Measurements from ENCODE around the gene IGF2BP2. TPM values are rescaled to one million over a fixed set of nuclear protein-coding genes. Genes with fewer than 3 reads are reported as not detected.

The IGF2BP2 gene
- total RNA-seq, 6 experiments from 2014 or later = 97.2 to 111 (median 100.0) TPM

DNA sequence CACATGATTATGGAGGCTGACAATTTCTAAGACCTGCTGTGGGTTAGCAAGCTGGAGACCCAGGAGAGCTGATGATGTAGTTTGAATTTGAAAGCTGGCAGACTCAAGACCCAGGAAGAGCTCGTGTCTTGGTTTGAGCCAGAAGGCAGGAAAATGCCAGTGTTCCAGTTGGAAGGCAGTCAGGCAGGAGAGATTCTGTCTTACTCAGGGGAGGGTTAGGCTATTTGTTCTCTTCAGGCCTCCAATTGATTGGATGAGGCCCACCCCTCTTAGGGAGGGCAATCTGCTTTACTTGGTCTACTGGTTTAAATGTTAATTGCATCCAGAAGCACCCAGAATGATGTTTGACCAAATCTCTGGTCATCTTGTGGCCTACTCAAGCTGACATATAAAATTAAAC is 40.4 kb upstream of the IGF2BP2 start:
- DNase-seq = no peak

DNA sequence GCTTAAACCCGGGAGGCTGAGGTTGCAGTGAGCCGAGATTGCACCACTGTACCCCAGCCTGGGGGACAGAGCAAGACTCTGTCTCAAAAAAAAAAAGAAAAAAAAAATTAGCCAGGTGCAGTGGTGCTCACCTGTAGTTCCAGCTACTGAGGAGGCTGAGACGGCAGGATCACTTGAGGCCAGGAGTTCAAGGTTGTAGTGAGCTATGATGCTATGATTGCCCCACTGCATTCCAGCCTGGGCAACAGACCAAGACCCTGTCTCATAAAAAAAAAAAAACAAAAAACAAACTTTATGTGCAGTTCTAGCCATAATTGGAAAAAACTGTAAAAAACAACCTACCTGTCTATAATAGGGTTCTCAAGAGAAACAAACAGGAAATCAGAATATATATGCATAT is 39.9 kb upstream of the IGF2BP2 start:
- DNase-seq = no peak
- TF ChIP-seq, protein P1, sequence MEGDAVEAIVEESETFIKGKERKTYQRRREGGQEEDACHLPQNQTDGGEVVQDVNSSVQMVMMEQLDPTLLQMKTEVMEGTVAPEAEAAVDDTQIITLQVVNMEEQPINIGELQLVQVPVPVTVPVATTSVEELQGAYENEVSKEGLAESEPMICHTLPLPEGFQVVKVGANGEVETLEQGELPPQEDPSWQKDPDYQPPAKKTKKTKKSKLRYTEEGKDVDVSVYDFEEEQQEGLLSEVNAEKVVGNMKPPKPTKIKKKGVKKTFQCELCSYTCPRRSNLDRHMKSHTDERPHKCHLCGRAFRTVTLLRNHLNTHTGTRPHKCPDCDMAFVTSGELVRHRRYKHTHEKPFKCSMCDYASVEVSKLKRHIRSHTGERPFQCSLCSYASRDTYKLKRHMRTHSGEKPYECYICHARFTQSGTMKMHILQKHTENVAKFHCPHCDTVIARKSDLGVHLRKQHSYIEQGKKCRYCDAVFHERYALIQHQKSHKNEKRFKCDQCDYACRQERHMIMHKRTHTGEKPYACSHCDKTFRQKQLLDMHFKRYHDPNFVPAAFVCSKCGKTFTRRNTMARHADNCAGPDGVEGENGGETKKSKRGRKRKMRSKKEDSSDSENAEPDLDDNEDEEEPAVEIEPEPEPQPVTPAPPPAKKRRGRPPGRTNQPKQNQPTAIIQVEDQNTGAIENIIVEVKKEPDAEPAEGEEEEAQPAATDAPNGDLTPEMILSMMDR (IDR thresholded peaks at IDR 0.05) = no peak
- H3K4me1 Mint-ChIP-seq (ENCODE audit: low read depth) = no peaks in the 10 kb centered on the region
- H3K27ac Mint-ChIP-seq = no peak overlapping the region
- no peaks in the 10 kb centered on the region for H3K9me3 Mint-ChIP-seq
- no peaks in the 10 kb centered on the region for H3K36me3 Mint-ChIP-seq (ENCODE audit: low read depth)
- H3K4me3 Mint-ChIP-seq = no peak overlapping the region
- peaks cover 9% of the 10 kb centered on the region for H3K27me3 Mint-ChIP-seq (ENCODE audit: insufficient read depth)

More for the DNA sequence above, 40.4 kb upstream of the IGF2BP2 start:
- Mint-ChIP-seq H3K36me3 (ENCODE audit: low read depth) (no peaks in the 10 kb centered on the region), H3K27ac (no peak overlapping the region), H3K4me1 (ENCODE audit: low read depth) (no peaks in the 10 kb centered on the region), H3K9me3 (no peaks in the 10 kb centered on the region), H3K27me3 (ENCODE audit: insufficient read depth) (peaks cover 9% of the 10 kb centered on the region), H3K4me3 (no peak overlapping the region)
- TF ChIP-seq, protein P1 (IDR thresholded peaks at IDR 0.05) = no peak

DNA sequence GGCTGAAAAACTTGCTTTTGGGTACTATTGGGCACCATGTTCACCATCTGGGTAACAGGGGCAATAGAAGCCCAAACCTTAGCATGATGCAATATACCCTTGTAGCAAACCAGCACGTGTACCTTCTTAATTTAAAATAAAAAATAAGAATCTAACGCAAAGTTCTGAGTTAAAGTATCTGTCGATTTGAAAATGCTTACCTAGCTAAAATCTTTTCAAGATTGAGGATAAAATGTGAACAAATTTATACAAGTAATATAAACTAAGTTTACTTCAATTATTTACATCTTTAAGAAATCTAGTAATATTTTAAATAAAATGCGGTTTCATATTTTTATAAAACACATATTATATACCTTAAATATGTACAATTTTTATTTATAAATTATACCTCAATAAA is 38.1 kb upstream of the IGF2BP2 start:
- H3K4me3 Mint-ChIP-seq = no peak overlapping the region
- TF ChIP-seq, protein P1 (IDR thresholded peaks at IDR 0.05) = no peak
- no peak overlapping the region for H3K27ac Mint-ChIP-seq
- H3K27me3 Mint-ChIP-seq (ENCODE audit: insufficient read depth) = peaks cover 8% of the 10 kb centered on the region
- no peaks in the 10 kb centered on the region for H3K4me1 Mint-ChIP-seq (ENCODE audit: low read depth)
- H3K36me3 Mint-ChIP-seq (ENCODE audit: low read depth) = no peaks in the 10 kb centered on the region
- H3K9me3 Mint-ChIP-seq = no peaks in the 10 kb centered on the region
- no peak for DNase-seq

DNA sequence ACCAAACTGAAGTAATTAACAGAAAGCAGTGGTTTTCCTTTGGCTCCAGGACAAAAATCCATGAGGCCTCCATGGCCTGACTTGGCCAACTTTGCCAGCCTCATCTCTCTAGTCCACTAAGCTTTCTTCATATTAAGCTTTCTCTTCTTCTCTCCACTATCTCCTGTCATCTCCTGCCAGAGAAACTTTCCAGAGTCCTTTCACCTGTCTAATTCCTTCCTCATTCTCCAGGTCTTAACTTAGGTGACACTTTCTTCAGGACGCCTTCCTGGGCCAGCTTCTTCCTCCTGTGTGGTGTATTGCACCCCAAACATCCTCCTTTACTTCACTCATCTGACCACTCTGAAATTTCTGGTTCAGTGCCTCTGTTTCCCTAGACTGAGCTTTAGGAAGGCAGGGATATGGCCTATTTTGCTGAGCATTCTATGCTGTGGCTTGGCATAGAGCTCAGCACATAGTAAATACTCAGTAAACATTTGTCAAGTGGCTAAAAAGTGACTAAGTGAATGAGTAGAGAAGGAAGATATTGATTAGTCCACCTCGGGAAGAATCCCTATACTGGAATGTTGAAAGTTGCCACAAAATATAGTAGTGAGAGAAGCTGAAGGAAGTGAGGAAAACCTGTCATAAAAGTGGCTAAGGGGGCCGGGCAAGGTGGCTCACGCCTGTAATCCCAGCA is 34.6 kb upstream of the IGF2BP2 start:
- peaks cover 5% of the 10 kb centered on the region; the same call in 1 of the 2 replicates for H3K36me3 Mint-ChIP-seq (ENCODE audit: low read depth)
- H3K4me3 Mint-ChIP-seq = no peak overlapping the region
- peaks cover 13% of the 10 kb centered on the region for H3K9me3 Mint-ChIP-seq
- no peak for DNase-seq
- H3K27me3 Mint-ChIP-seq (ENCODE audit: insufficient read depth) = peaks cover 3% of the 10 kb centered on the region
- H3K4me1 Mint-ChIP-seq (ENCODE audit: low read depth) = no peaks in the 10 kb centered on the region
- TF ChIP-seq, protein P1 (IDR thresholded peaks at IDR 0.05) = no peak
- no peak overlapping the region for H3K27ac Mint-ChIP-seq

DNA sequence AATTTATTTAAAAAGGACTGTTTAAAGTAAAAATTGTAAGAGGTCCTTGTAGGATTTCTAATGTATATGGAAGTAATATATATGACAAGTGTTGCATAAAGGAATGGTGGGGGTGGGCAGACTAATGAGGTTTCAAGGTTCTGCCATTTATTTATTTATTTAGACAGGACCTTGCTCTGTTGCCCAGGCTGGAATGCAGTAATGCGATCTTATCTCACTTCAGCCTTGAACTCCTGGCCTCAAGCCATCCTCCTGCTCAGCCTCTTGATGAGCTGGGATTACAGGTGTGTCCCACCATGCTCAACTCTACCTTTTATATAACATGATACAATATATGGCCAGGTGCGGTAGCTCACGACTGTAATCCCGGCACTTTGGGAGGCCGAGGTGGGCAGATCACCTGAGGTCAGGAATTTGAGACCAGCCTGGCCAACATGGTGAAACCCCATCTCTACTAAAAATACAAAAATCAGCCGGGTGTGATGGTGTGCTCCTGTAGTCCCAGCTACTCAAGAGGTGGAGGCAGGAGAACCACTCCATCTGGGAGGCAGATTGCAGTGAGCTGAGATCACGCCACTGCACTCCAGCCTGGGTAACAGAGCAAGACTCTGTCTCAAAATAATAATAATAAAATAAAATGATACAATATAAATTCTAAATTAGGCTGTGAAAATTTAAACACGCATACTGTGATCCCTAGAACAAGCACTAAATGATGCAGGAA is 33.8 kb upstream of the IGF2BP2 start:
- peaks cover 13% of the 10 kb centered on the region for H3K9me3 Mint-ChIP-seq
- no peak overlapping the region for H3K4me3 Mint-ChIP-seq
- H3K4me1 Mint-ChIP-seq (ENCODE audit: low read depth) = no peaks in the 10 kb centered on the region
- H3K27ac Mint-ChIP-seq = no peak overlapping the region
- DNase-seq = no peak
- TF ChIP-seq, protein P1 (IDR thresholded peaks at IDR 0.05) = no peak
- peaks cover 3% of the 10 kb centered on the region for H3K27me3 Mint-ChIP-seq (ENCODE audit: insufficient read depth)
- peaks cover 5% of the 10 kb centered on the region; the same call in 1 of the 2 replicates for H3K36me3 Mint-ChIP-seq (ENCODE audit: low read depth)
